HUES64 (cell line): ENCODE measurements around the gene RASGRF1.

Experiments
- H3K27ac ChIP-seq: 2 replicates; pipeline ENCODE4 v1.7.0; 2013; ENCODE audit warnings: low read depth, low read length, inconsistent platforms
- H3K27me3 ChIP-seq: 2 replicates; pipeline ENCODE4 v1.6.1; 2013; ENCODE audit warnings: mild to moderate bottlenecking, low read length; ENCODE audit not compliant: insufficient read depth
- H3K36me3 ChIP-seq: 2 replicates; pipeline ENCODE4 v1.6.1; 2013; ENCODE audit warnings: mild to moderate bottlenecking, low read length; ENCODE audit not compliant: insufficient read depth
- H3K4me1 ChIP-seq: 2 replicates; pipeline ENCODE4 v1.6.1; 2013; ENCODE audit warnings: mild to moderate bottlenecking, low read length, moderate library complexity; ENCODE audit not compliant: insufficient read depth
- H3K4me3 ChIP-seq: 2 replicates; pipeline ENCODE4 v1.5.1; 2013; ENCODE audit warnings: mild to moderate bottlenecking, low read length, moderate library complexity
- H3K9ac ChIP-seq: 2 replicates; pipeline ENCODE4 v1.6.1; 2013; ENCODE audit warnings: mild to moderate bottlenecking, low read depth, low read length
- H3K9me3 ChIP-seq: 2 replicates; pipeline ENCODE4 v1.6.1; 2013; ENCODE audit warnings: low read depth, low read length; ENCODE audit not compliant: insufficient read depth
- WGBS: fragments of 150-250, 120-280 bp; methylation state at CpG from one replicate; pipeline ENCODE4 v1.1.7; 2013; ENCODE audit warnings: missing lambda C conversion rate; 5-methylcytosine and 5-hydroxymethylcytosine counted together

RASGRF1 gene

DNA sequence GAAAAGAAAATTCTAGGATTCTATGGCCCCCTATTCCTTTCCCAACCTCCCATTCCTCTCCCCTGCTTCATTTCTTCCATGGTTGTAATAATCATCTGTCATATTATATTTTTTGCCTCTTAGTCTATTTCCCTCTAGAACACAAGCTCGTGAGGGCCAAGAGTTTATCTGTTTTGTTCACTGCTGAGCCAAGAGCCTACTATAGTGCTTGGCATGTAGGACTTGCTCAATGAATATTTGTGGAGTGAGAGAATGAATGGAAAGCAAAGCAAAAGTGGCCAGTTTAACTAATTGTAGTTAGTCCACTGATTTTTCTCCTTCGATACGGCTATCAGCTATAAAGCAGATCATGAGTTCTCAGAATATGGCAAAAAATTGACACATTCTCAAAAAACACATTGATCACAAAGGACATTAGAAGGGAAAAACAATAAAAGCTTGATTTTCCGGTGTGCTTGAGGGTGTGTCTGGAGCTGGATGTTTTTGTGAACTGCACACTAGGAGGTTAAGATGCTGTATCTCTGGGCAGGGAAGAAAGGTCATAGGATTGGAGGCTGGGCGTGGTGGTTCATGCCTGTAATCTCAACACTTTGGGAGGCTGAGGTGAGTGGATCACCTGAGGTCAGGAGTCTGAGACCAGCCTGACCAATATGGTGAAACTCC, 120.8 kb downstream of the RASGRF1 start:
- Histone ChIP-seq H3K27ac (no peak overlapping the region), H3K4me3 (no peak overlapping the region), H3K36me3 (no peaks in the 10 kb centered on the region), H3K9me3 (no peaks in the 10 kb centered on the region), H3K4me1 (peaks cover 8% of the 10 kb centered on the region), H3K27me3 (no peaks in the 10 kb centered on the region), H3K9ac (no peak overlapping the region)
- WGBS, result 92% methylated on average over 5 of the region's 5 CpGs

- 0 out of 2 replicates have a peak overlapping the region, but pooled peaks have one; percentile 4 for H3K4me3 ChIP-seq
- WGBS, result 90% methylated on average over 5 of the region's 5 CpGs
- H3K9me3 ChIP-seq, result no peaks in the 10 kb centered on the region
- no peaks in the 10 kb centered on the region for H3K27me3 ChIP-seq
- no peak overlapping the region for H3K9ac ChIP-seq
- H3K36me3 ChIP-seq, result no peaks in the 10 kb centered on the region
- no peak overlapping the region for H3K27ac ChIP-seq
- peaks cover 8% of the 10 kb centered on the region for H3K4me1 ChIP-seq
Observed at GRCh38 chr15:78968539-78969271, 121.9 kb downstream of the RASGRF1 start.

GRCh38 chr15:78968114-78968513, 122.5 kb downstream of the RASGRF1 start:
- Histone ChIP-seq H3K9me3 (no peaks in the 10 kb centered on the region), H3K4me1 (peaks cover 8% of the 10 kb centered on the region), H3K9ac (no peak overlapping the region), H3K36me3 (no peaks in the 10 kb centered on the region), H3K27me3 (no peaks in the 10 kb centered on the region), H3K4me3 (no peak overlapping the region), H3K27ac (no peak overlapping the region)
- 100% methylated on average over 1 of the region's 2 CpGs for WGBS

- 92% methylated on average over 6 of the region's 6 CpGs for WGBS
- no peak overlapping the region for H3K4me3 ChIP-seq
- no peaks in the 10 kb centered on the region for H3K27me3 ChIP-seq
Observed at GRCh38 chr15:78960308-78960707, 130.3 kb downstream of the RASGRF1 start.

DNA sequence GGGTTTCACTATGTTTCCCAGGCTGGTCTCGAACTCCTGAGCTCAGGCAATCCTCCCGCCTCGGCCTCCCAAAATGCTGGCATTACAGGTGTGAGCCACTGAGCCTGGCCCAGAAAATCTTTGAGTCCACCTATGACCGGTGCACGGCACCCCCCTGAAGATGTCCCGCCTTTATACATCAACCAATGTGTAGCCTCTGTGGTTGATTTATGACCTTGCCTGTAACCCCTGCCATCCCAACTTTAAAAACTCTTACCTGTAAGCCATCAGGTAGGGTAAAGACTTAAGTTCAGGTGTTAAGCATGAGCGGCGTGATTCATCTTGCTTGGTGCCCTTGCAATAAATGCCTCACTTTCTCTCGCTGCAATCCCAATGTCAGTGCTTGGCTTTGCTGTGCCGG, 131.2 kb downstream of the RASGRF1 start:
- Histone ChIP-seq H3K36me3 (no peaks in the 10 kb centered on the region), H3K27ac (no peak overlapping the region), H3K4me3 (no peak overlapping the region), H3K9me3 (no peaks in the 10 kb centered on the region), H3K9ac (no peak overlapping the region), H3K27me3 (no peaks in the 10 kb centered on the region), H3K4me1 (0 out of 2 replicates have a peak, but pooled peaks cover 5% of the 10 kb centered on the region)
- whole genome bisulfite sequencing, result 93% methylated on average over 10 of the region's 10 CpGs

More at GRCh38 chr15:78960308-78960707, 130.3 kb downstream of the RASGRF1 start:
- Histone ChIP-seq H3K27ac (no peak overlapping the region), H3K9me3 (no peaks in the 10 kb centered on the region), H3K4me1 (0 out of 2 replicates have a peak, but pooled peaks cover 5% of the 10 kb centered on the region), H3K9ac (no peak overlapping the region), H3K36me3 (no peaks in the 10 kb centered on the region)

DNA sequence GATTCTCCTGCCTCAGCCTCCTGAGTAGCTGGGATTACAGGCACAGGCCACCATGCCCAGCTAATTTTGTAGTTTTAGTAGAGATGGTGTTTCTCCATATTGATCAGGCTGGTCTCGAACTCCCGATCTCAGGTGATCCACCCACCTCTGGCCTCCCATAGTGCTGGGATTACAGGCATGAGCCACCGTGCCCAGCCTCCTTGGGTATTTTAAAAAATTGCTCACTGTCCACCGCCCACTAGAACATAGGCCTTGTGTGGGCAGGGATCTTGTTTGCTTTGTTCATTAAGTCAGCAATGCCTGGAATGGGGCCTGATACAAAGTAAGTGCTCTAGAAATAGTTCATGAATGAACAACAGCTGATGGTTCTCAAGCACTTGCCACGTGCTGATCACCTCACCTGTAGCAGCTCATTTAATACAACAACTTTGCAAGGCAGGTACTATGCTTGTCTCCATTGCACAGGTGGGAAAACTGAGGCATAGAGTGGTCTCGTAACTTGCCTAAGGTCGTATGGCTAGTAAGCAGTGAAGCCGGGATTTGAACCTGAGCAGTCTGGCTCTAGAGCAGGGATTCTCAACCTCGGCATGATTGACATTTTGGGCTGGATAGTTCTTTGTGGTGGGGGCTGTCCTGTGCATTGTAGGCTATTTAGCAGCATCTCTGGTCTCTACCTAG, 133.0 kb downstream of the RASGRF1 start:
- Histone ChIP-seq H3K9me3 (no peaks in the 10 kb centered on the region), H3K4me3 (no peak overlapping the region), H3K27me3 (no peaks in the 10 kb centered on the region), H3K4me1 (0 out of 2 replicates have a peak, but pooled peaks cover 5% of the 10 kb centered on the region), H3K9ac (no peak overlapping the region), H3K27ac (no peak overlapping the region), H3K36me3 (no peaks in the 10 kb centered on the region)
- 85% methylated on average over 9 of the region's 9 CpGs for WGBS

- WGBS, result no CpG with 5 or more reads among the region's 1 CpG
- 0 out of 2 replicates have a peak overlapping the region, but pooled peaks have one; percentile 37 for H3K27ac ChIP-seq
- no peak overlapping the region for H3K9ac ChIP-seq
- H3K9me3 ChIP-seq, result no peaks in the 10 kb centered on the region
- H3K36me3 ChIP-seq, result no peaks in the 10 kb centered on the region
- no peaks in the 10 kb centered on the region for H3K27me3 ChIP-seq
- H3K4me3 ChIP-seq, result no peak overlapping the region
- H3K4me1 ChIP-seq, result peaks cover 6% of the 10 kb centered on the region; the same call in 1 of the 2 replicates
Observed at GRCh38 chr15:78956937-78957336, 133.6 kb downstream of the RASGRF1 start.

- WGBS, result 90% methylated on average over 4 of the region's 5 CpGs
- H3K4me1 ChIP-seq, result peaks cover 10% of the 10 kb centered on the region; the same call in 1 of the 2 replicates
- no peak overlapping the region for H3K27ac ChIP-seq
- H3K9ac ChIP-seq, result no peak overlapping the region
- H3K4me3 ChIP-seq, result no peak overlapping the region
- no peaks in the 10 kb centered on the region for H3K27me3 ChIP-seq
- H3K36me3 ChIP-seq, result no peaks in the 10 kb centered on the region
- H3K9me3 ChIP-seq, result no peaks in the 10 kb centered on the region
Observed at GRCh38 chr15:78955355-78955754, 135.2 kb downstream of the RASGRF1 start.

- Histone ChIP-seq H3K4me1 (peaks cover 9% of the 10 kb centered on the region; the same call in 1 of the 2 replicates), H3K27me3 (no peaks in the 10 kb centered on the region), H3K9ac (no peak overlapping the region), H3K9me3 (no peaks in the 10 kb centered on the region), H3K27ac (no peak overlapping the region), H3K4me3 (no peak overlapping the region), H3K36me3 (no peaks in the 10 kb centered on the region)
- whole genome bisulfite sequencing, result 73% methylated on average over 4 of the region's 4 CpGs
Observed at GRCh38 chr15:78951841-78952238, 138.7 kb downstream of the RASGRF1 start.

GRCh38 chr15:78950902-78951840, 139.4 kb downstream of the RASGRF1 start:
- Histone ChIP-seq H3K36me3 (no peaks in the 10 kb centered on the region), H3K27ac (no peak overlapping the region), H3K4me3 (no peak overlapping the region), H3K27me3 (peaks cover 5% of the 10 kb centered on the region), H3K9ac (no peak overlapping the region), H3K9me3 (no peaks in the 10 kb centered on the region), H3K4me1 (peaks cover 4% of the 10 kb centered on the region; the same call in 1 of the 2 replicates)
- 87% methylated on average over 10 of the region's 10 CpGs for WGBS
